ENCODE measurements around the gene AIP.

The AIP gene

DNA sequence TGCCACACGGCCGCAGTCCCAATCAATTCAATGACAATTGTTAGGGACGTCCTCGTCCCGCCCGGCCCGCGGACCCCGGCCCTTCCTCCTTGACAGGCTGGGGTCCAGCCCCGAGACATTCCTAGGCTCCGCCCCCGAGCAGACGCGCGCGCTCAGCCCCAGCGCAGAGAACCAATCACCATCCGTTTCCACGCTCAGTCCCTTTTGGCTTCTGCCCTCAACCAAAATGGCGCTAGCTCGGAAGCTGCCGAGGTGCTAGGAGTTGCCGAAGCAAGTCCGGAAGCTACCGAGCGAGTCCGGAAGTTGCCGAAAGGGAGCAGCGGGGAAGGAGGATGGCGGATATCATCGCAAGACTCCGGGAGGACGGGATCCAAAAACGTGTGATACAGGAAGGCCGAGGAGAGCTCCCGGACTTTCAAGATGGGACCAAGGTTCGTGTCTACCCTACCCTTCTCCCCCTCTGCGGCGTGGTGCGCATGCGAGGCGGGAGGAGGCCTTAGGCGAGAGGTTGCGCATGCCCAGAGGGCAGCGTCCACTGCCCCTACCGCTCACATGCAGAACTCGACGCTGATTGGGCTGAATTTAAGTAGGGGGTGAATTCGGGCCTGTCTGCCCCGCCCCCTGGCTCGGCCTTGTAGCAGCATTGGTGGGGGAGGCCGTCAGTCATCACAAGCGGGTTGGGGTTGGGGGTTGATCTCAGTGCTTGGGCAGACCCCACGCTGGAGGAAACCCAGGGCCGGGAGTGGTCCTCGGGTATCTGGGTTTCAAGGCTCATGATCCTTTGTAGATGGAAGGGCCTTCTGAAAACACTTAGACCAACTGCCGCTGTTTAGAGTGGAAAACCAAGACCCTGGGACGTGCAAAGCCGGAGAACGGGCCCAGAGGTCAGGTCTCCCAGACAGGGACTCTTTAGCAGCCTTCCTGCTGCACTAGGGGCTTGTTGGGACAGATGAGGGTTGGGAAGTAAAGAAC lies at the start of gene AIP:
Gene AIP, plus strand, starts transcription at position 200 of the 972 bp plus-strand sequence. Its CDS starts 133 bp downstream, at position 333.
- DNase-seq, result peak; percentile 97 to 98

- no peak for DNase-seq
Measured at GRCh38 chr11:67433536-67434394, 49.1 kb upstream of the AIP start.

GRCh38 chr11:67434395-67434881 lies 48.4 kb upstream of the AIP start:
- DNase-seq, result no peak

DNA sequence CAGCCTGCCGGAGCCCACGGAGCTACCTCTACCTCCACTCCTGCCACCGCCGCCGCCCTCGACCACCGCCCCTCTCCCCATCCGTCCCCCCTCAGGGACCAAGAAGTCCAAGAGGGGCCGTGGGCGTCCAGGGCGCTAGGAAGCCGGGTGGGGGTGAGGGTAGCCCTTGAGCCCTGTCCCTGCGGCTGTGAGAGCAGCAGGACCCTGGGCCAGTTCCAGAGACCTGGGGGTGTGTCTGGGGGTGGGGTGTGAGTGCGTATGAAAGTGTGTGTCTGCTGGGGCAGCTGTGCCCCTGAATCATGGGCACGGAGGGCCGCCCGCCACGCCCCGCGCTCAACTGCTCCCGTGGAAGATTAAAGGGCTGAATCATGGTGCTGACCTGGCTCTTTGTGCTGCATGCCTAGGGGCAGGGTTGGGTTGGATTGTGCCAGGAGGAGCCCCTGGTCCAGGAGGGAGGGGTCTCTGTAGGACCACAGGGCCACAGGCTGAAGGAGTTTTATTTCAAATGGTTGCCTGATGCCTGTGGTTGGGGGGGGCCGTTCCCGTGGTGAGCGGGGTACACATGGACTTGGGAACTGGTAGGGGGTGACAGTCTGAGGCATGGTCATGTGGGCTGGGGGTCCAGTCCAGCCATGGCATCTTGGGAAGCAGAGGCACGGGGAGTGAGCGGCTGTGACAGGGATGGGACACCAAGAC lies 47.6 kb upstream of the AIP start:
- DNase-seq, result no peak

- DNase-seq, result no peak
Measured at GRCh38 chr11:67435727-67436458, 46.9 kb upstream of the AIP start.

DNA sequence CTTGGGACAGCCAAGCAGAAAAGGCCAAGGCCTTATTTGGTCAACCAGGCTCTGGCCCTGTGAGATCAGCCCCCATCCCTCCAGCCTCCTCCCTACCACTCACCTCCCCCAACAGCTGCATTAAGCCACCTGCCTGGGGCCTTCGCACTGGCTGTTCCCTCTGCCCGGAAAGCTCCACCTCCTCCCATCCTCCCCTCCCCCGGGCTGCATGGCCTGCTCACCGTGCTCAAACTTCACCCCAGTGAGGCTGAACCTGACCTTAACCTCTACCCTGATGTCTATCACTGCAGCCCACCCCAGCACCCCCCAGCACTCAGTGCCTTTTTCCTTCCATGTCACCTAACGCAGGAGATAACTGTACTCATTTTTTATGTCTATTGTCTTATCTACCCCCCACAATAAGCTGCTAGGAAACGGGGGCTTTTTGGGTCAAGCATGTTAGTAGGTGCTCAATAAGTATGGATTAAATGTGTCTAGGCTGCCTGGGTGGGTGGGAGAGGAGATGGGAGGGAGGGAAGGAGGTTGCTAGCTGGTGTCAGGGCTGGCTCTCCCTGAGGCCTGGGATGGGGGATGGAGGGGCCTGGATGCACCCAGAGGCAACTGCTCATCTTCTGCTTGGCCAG lies 46.3 kb upstream of the AIP start:
- DNase-seq, result no peak

DNA sequence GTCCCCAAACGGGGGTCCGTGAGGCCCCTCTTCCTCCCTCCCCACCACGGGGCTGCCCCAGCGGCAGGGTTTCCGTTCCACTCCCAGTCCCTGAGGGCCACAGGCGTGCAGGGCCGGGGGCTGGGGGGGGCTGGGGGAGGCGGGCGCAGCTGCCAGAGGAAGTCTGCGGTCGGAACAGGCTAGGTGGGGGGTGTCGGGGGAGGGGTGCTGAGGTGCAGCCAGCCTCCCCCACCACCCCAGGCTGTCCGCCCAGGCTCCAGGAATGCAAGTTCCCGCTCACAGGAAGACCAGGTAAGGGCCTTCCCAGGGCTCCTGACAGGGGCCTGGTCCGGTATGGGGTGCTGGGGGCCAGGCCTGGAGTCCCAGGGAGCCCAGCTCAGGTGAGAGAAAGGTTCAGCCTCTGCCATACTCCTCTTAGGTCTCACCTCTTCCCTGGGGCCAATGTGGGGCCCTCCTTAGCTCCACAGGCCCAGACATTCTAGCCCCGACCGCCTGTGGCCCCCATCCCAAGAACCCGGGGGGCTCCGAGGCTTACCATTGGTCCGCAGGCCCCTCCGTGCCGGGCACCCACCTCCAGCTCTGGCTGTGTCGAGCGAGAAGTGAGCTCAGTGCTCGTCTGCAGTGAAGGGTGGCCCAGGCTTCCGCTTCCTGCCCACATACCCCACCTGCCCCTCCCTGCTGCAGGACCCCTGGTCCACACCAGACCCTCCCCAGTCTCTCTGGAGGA lies 45.6 kb upstream of the AIP start, which contains the start of gene PTPRCAP:
Gene PTPRCAP, minus strand, starts transcription at position 601 of the 727 bp plus-strand sequence. Its CDS starts 63 bp downstream, at position 538.
- no peak for DNase-seq

DNA sequence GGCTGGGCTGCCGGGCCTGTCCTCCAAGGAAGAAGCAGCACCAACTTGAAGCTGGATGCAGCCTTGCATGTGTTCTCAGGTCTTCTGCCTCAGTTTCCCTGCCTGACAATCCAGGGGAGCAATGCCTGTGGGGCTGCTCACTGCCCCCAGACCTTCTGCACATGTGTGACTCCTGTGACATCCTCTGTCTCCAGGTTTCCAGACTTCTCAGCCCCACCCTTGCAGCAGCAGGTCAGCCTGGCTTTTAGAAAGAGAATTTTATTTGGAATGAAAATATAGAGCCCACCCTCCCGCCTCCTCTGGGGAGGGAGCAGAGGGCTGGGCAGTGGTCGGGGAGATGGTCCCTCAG lies 45.0 kb upstream of the AIP start:
- no peak for DNase-seq

DNA sequence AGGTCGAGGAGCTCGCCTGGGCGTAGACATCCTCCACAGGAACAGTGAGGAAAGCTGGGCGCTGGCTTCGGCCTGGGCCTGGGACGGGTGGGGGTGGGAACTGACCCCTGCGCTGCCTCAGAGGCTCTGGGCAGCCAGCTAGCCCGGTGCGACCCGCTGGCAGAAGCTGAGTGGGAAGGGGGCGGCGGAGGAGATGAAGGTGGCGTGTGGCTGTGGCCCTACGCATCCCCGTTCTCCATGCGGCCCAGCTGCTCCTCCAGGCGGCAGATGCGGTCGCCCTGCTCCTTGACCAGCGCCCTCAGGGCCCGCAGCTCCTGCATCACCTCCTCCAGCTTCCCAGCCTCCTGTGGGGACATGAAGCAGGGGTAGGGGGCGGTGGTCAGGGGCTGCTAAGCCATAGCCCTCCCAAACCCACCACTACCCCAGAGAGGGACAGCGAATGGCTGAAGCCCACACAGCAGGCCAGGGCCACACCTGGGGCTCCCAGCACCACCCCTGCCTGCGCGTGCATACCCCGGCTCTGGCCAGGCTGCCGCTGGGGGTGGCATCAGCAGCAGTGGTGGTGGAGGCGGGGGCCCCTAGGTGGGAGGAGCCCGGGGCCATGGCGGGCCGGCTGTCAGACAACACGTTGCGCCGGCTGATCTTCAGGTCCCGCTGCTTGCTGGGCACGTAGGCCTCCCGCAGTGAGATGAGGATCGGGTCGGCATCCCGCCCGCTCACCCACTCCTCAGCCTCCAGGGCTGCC lies 44.5 kb upstream of the AIP start:
- DNase-seq, result no peak

DNA sequence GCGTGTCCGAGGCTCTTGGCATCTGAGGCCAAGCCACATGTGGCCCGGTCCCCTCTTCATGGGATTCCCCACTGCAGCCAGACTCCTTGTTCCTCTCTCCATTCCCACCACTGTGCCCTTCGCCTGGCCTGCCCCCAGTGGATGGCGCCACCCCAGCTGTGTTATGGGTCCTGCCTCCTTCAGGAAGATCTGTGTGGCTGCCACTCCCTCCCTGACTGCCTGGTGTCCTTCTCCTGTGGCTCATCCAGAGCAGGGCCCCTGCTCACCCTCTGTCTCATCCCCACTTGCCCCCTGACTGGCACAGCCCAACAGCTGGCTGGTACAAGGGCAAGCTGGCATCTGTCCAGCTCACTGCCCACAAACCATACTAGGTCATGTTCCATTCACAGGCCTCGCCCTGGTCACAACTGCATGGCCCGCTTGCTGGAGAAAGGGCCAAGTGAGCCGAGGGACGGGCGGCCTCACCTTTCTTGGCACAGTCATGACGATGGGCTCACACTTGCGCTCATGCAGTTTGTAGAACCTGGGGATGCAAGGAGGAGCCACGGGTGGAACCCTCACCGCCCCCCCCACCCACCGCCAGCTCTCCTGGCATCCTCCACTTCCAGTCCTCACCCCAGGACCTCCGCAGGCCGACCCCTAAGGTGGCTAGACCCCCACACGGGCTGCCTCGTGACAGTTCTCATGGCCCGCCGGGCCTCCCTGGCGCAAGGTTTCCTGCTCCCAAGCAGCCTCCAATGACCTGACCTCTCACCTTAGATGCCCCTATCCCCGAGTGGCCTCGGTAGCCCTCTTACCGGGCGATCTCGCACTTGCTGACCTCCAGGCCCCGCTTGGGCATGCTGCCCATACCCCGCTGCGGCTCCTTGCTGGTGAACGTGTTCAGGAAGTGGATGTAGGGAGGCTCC lies 43.3 kb upstream of the AIP start:
- DNase-seq, result no peak

- DNase-seq, result no peak
Measured at GRCh38 chr11:67440229-67441097, 42.4 kb upstream of the AIP start.

DNA sequence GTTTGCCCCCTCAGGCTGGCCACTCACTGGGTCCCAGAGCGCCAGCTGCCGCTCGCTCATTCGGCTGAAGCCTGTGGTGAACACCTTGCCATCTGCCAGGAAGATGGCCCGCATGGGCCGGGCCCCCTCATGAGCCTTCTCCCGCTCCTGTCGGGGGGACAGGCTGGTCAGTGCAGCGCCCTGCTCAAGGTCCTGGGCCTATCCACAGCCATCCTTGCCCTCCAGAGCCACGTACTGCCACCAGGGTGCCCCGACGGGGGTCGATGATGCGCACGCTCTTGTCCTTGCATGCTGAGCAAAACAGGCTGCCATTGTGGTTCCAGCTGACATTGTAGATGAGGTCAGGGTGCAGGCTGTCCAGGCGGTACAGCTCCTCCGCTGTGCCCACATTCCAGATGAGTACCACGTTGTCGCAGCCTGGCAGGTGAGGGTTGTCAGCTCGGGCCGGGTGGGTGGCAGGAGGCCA lies 41.7 kb upstream of the AIP start:
- no peak for DNase-seq

DNA sequence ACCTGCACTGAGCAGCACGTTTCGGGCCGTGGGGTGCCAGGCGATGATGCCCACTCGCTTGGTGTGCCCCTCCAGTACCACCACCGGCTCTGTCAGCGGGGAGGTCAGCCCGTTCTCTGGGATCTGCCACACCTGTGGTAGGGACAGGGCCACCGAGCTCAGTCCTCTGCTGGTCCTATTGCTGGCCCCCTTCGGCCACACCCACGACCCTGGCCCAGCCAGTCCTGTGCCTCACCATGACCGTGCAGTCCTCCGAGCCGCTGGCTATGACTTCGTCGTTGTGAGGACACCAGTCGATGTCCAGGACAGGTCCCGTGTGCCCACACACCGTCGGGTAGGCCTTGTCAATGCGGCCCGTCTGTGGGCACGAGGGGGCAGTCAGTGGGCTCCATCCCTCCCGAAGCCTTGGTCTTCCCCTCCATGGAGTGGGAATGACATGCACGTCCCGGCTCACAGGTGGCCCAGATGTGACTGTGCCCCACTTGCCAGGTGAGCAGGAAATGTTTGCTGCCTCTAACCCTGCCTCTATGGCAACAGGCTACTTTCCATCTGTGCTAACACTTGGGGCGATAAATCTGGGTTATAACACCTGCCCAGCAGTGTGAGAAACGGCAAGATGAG lies 41.0 kb upstream of the AIP start:
- no peak for DNase-seq

DNA sequence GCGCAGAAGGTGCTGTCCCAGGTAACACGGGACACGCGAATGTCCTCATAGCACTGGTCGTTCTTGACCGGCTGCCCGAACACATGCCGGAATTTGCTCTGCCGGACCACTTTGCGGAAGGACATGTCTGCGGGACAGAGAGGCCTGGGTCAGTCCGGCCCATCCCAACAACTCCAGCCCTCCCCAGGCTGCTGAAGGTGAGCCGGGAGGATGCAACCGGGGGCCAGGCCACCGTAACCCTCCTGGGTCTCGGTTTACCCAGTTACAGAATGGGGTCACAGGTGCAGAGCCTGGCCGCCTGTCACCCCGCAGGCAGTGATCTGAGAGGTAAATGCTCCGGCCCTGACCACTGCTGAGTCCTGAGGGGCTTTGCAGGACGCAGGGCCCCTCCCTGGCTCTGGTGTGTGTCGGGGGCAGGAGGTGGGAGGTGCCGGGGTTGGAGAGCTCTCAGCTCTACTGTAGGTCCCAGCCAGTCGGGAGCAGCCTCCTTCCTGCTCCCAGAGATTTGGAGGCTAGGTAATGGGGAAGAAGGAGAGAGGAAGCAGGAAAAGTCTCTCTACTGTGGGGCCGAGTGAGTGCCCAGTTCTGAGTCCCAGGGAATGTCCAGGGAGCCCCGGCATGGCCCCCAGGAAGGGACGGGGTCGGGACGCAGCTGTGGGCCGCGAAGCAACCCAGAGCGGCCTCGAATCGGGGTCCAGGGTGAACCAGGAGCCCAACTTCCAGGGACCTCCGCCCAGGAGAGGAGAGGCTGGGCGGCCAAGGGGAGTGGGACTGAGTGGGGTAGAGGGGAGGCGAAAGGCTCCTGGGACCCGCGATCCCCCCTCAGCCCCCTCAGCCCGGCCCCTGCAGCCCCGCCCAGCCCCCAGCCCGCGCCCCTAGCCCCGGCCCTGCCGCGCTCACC lies 40.1 kb upstream of the AIP start:
- no peak for DNase-seq

DNA sequence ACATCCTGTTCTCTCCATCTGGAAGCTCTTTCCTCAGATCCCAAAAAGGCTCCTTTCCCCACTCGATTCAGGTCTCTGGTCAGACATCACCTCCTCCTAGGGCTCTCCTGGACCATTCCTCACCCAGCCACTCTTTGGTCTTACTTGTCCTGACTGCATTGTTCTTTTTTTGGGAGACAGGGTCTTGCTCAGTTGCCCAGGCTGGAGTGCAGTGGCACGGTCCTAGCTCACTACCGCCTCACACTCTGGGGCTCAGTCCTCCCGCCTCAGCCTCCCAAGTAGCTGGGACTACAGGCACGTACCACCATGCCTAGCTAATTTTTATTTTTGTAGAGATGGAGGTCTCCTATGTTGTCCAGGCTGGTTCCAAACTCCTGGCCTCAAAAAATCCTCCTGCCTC lies 37.3 kb upstream of the AIP start:
- no peak for DNase-seq

DNA sequence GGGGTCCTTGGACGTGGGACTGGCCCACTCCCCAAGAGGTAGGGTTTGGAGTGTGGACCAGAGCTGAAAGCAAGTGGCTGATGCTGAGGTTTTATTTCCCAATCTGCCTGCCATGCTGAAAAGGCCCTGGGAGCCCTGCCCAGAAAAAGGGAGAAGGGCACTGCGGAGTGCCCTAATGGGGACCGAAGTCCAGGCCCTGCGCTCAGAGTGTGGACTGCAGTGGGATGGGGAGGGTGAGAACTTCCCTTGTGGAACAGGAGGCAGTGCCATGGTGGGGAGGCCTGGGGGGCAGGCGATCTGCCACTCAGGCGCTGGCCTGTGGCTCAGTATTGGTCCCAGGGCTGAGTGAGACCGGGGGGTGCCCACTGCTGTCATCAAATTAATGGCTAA lies 34.6 kb upstream of the AIP start:
- no peak for DNase-seq
